ENCODE results near the gene METTL8.

The METTL8 gene

GRCh38 chr2:171460537-171460936, 26.7 kb upstream of the METTL8 start:
- H3K9me3 ChIP-seq (replicated peaks in 1 of 11), result peaks cover 22 to 36% (median 27%) of the 10 kb centered on the region in 11 experiments
- H3K27me3 ChIP-seq, result no peaks in the 10 kb centered on the region
- H3K4me2 ChIP-seq, result no peak overlapping the region
- H4K20me1 ChIP-seq, result no peaks in the 10 kb centered on the region
- H3K9ac ChIP-seq, result no peak overlapping the region
- TF ChIP-seq Cebpa-rat (IDR thresholded peaks at IDR 0.05), result no peak
- H3K27ac ChIP-seq, result no peak overlapping the region
- no peaks in the 10 kb centered on the region for H3K4me1 ChIP-seq
- H3K36me3 ChIP-seq, result peaks cover 48 to 96% (median 68%) of the 10 kb centered on the region in 11 experiments
- no peak overlapping the region for H3K4me3 ChIP-seq

- peaks cover 27 to 40% (median 33%) of the 10 kb centered on the region in 11 experiments for H3K9me3 ChIP-seq (replicated peaks in 1 of 11)
- no peak for TF ChIP-seq Cebpa-rat (IDR thresholded peaks at IDR 0.05)
- no peak overlapping the region for H3K27ac ChIP-seq
- H3K4me1 ChIP-seq, result no peaks in the 10 kb centered on the region
- H3K36me3 ChIP-seq, result peaks cover 56 to 96% (median 76%) of the 10 kb centered on the region in 11 experiments
- H3K9ac ChIP-seq, result no peak overlapping the region
- no peaks in the 10 kb centered on the region for H4K20me1 ChIP-seq
- no peak overlapping the region for H3K4me3 ChIP-seq
- H3K4me2 ChIP-seq, result no peak overlapping the region
- H3K27me3 ChIP-seq, result no peaks in the 10 kb centered on the region
Measured at GRCh38 chr2:171459498-171459897, 25.7 kb upstream of the METTL8 start.

- Histone ChIP-seq H3K4me1 (no peaks in the 10 kb centered on the region), H3K36me3 (peaks cover 80 to 100% (median 93%) of the 10 kb centered on the region in 11 experiments), H3K27me3 (no peaks in the 10 kb centered on the region), H4K20me1 (no peaks in the 10 kb centered on the region), H3K4me2 (no peak overlapping the region), H3K4me3 (no peak overlapping the region), H3K9ac (no peak overlapping the region), H3K9me3 (replicated peaks in 1 of 11) (peaks cover 14 to 24% (median 18%) of the 10 kb centered on the region in 11 experiments), H3K27ac (no peak overlapping the region)
- no peak for TF ChIP-seq Cebpa-rat (IDR thresholded peaks at IDR 0.05)
Measured at GRCh38 chr2:171452773-171453172, 19.0 kb upstream of the METTL8 start.

GRCh38 chr2:171451074-171451473, 17.3 kb upstream of the METTL8 start:
- Histone ChIP-seq H4K20me1 (no peaks in the 10 kb centered on the region), H3K4me2 (no peak overlapping the region), H3K4me1 (no peaks in the 10 kb centered on the region), H3K4me3 (no peak overlapping the region), H3K9ac (no peak overlapping the region), H3K9me3 (replicated peaks in 1 of 11) (peaks cover 10 to 11% (median 11%) of the 10 kb centered on the region in 11 experiments), H3K36me3 (peaks cover 71 to 95% (median 86%) of the 10 kb centered on the region in 11 experiments), H3K27ac (no peak overlapping the region), H3K27me3 (no peaks in the 10 kb centered on the region)
- no peak for TF ChIP-seq Cebpa-rat (IDR thresholded peaks at IDR 0.05)

GRCh38 chr2:171447675-171448074, 13.9 kb upstream of the METTL8 start:
- no peak for TF ChIP-seq Cebpa-rat (IDR thresholded peaks at IDR 0.05)
- Histone ChIP-seq H3K9me3 (replicated peaks in 1 of 11) (no peaks in the 10 kb centered on the region), H3K4me2 (no peak overlapping the region), H3K27me3 (no peaks in the 10 kb centered on the region), H4K20me1 (no peaks in the 10 kb centered on the region; a peak in 1 of 22 replicates), H3K9ac (no peak overlapping the region), H3K27ac (no peak overlapping the region), H3K4me1 (no peaks in the 10 kb centered on the region), H3K36me3 (peaks cover 71 to 92% (median 85%) of the 10 kb centered on the region in 11 experiments), H3K4me3 (no peak overlapping the region)

GRCh38 chr2:171441470-171441869, 7.7 kb upstream of the METTL8 start:
- no peak overlapping the region for H3K4me2 ChIP-seq
- no peak overlapping the region for H3K9ac ChIP-seq
- H3K4me3 ChIP-seq, result no peak overlapping the region
- peaks cover 80 to 97% (median 94%) of the 10 kb centered on the region in 11 experiments for H3K36me3 ChIP-seq
- no peaks in the 10 kb centered on the region for H3K4me1 ChIP-seq
- no peak overlapping the region for H3K27ac ChIP-seq
- H3K9me3 ChIP-seq (replicated peaks in 1 of 11), result peaks cover 0 to 8% (median under 1%) of the 10 kb centered on the region in 11 experiments; a peak in 8 of 22 replicates
- no peaks in the 10 kb centered on the region for H3K27me3 ChIP-seq
- peaks cover 0 to 3% (median 0%) of the 10 kb centered on the region in 11 experiments; a peak in 2 of 22 replicates for H4K20me1 ChIP-seq
- no peak for TF ChIP-seq Cebpa-rat (IDR thresholded peaks at IDR 0.05)

- no peak overlapping the region for H3K27ac ChIP-seq
- H3K9me3 ChIP-seq (replicated peaks in 1 of 11), result peaks cover 5 to 26% (median 13%) of the 10 kb centered on the region in 11 experiments
- peaks cover 54 to 67% (median 62%) of the 10 kb centered on the region in 11 experiments for H3K36me3 ChIP-seq
- H3K4me3 ChIP-seq, result no peak overlapping the region
- no peak overlapping the region for H3K9ac ChIP-seq
- no peaks in the 10 kb centered on the region for H3K27me3 ChIP-seq
- peaks cover 0 to under 1% (median 0%) of the 10 kb centered on the region in 11 experiments; a peak in 1 of 22 replicates for H4K20me1 ChIP-seq
- TF ChIP-seq Cebpa-rat (IDR thresholded peaks at IDR 0.05), result no peak
- H3K4me2 ChIP-seq, result no peak overlapping the region
- peaks cover 15 to 29% (median 23%) of the 10 kb centered on the region in 10 experiments for H3K4me1 ChIP-seq
Measured at GRCh38 chr2:171436307-171436706, 2.5 kb upstream of the METTL8 start.

- H4K20me1 ChIP-seq, result no peaks in the 10 kb centered on the region
- H3K4me3 ChIP-seq, result peak within 1 kb of the TSS; percentile 69 to 87 (median 74)
- peaks cover 25 to 46% (median 33%) of the 10 kb centered on the region in 11 experiments for H3K9me3 ChIP-seq (replicated peaks in 1 of 11)
- peak within 1 kb of the TSS; percentile 65 to 91 (median 79) for H3K4me2 ChIP-seq
- H3K36me3 ChIP-seq, result peaks cover 49 to 66% (median 58%) of the 10 kb centered on the region in 11 experiments
- H3K27me3 ChIP-seq, result no peaks in the 10 kb centered on the region
- no peak for TF ChIP-seq Cebpa-rat (IDR thresholded peaks at IDR 0.05)
- H3K9ac ChIP-seq, result peak within 1 kb of the TSS; percentile 79 to 99 (median 95)
- H3K27ac ChIP-seq, result peak within 1 kb of the TSS; percentile 89 to 99 (median 95)
- H3K4me1 ChIP-seq, result peaks cover 15 to 29% (median 23%) of the 10 kb centered on the region in 10 experiments
Measured at GRCh38 chr2:171434013-171434989, 511 bp upstream of the METTL8 start, which contains the start of gene DCAF17. DCAF17 (plus strand) TSS chr2:171434226; CDS start chr2:171434578, 352 bp downstream.
